ENCODE data around the gene S100A3. TPM values are rescaled to one million over a fixed set of nuclear protein-coding genes. Genes with fewer than 3 reads are reported as not detected.

Gene S100A3
- total and polyA plus RNA-seq, 2 experiments from 2014 or later: 0.42 TPM; not detected in 1

- no peak for DNase-seq (ENCODE audit: low read depth in 1 of 2, low spot score in 1 of 2)
- TF ChIP-seq CTCF (IDR thresholded peaks at IDR 0.05; ENCODE audit: low read depth, low read length): no peak
- Histone ChIP-seq H3K27me3 (no peaks in the 10 kb centered on the region), H3K27ac (no peak overlapping the region), H3K9me3 (ENCODE audit: low read depth) (no peaks in the 10 kb centered on the region), H3K36me3 (no peaks in the 10 kb centered on the region), H3K4me3 (no peak overlapping the region), H3K4me1 (ENCODE audit: low read depth) (peaks cover 11% of the 10 kb centered on the region)
Measured at GRCh38 chr1:153536671-153537375, 12.2 kb downstream of the S100A3 start.

- DNase-seq (ENCODE audit: low read depth in 1 of 2, low spot score in 1 of 2): peak; percentile 32 to 90
- Histone ChIP-seq H3K27me3 (no peaks in the 10 kb centered on the region), H3K4me1 (ENCODE audit: low read depth) (peaks cover 11% of the 10 kb centered on the region), H3K9me3 (ENCODE audit: low read depth) (no peaks in the 10 kb centered on the region), H3K36me3 (no peaks in the 10 kb centered on the region), H3K27ac (no peak overlapping the region), H3K4me3 (peak overlapping the region; percentile 17)
- TF ChIP-seq CTCF (IDR thresholded peaks at IDR 0.05; ENCODE audit: low read depth, low read length): no peak
Measured at GRCh38 chr1:153536012-153536670, 12.9 kb downstream of the S100A3 start.

GRCh38 chr1:153535242-153536011 lies 13.6 kb downstream of the S100A3 start, which contains the start of gene S100A6:
S100A6 (minus strand) TSS chr1:153535991; CDS start chr1:153535339, 652 bp downstream.
- Histone ChIP-seq H3K27ac (no peak within 1 kb of the TSS), H3K4me3 (peak within 1 kb of the TSS; percentile 17)
- DNase-seq (ENCODE audit: low read depth in 1 of 2, low spot score in 1 of 2): peak in 1 of 2 donors; percentile 37

GRCh38 chr1:153534925-153535241 lies 14.2 kb downstream of the S100A3 start:
- Histone ChIP-seq H3K4me3 (no peak overlapping the region), H3K27ac (no peak overlapping the region), H3K4me1 (ENCODE audit: low read depth) (peaks cover 11% of the 10 kb centered on the region), H3K36me3 (no peaks in the 10 kb centered on the region), H3K27me3 (no peaks in the 10 kb centered on the region), H3K9me3 (ENCODE audit: low read depth) (no peaks in the 10 kb centered on the region)
- no peak for TF ChIP-seq CTCF (IDR thresholded peaks at IDR 0.05; ENCODE audit: low read depth, low read length)
- DNase-seq (ENCODE audit: low read depth in 1 of 2, low spot score in 1 of 2): no peak

More at GRCh38 chr1:153535242-153536011, 13.6 kb downstream of the S100A3 start, which contains the start of gene S100A6:
- Histone ChIP-seq H3K36me3 (no peaks in the 10 kb centered on the region), H3K27me3 (no peaks in the 10 kb centered on the region), H3K9me3 (ENCODE audit: low read depth) (no peaks in the 10 kb centered on the region), H3K4me1 (ENCODE audit: low read depth) (peaks cover 11% of the 10 kb centered on the region)
- TF ChIP-seq CTCF (IDR thresholded peaks at IDR 0.05; ENCODE audit: low read depth, low read length): no peak

- peaks cover 11% of the 10 kb centered on the region for H3K4me1 ChIP-seq (ENCODE audit: low read depth)
- no peaks in the 10 kb centered on the region for H3K27me3 ChIP-seq
- no peak overlapping the region for H3K4me3 ChIP-seq
- TF ChIP-seq CTCF (IDR thresholded peaks at IDR 0.05; ENCODE audit: low read depth, low read length): no peak
- no peaks in the 10 kb centered on the region for H3K36me3 ChIP-seq
- DNase-seq (ENCODE audit: low read depth in 1 of 2, low spot score in 1 of 2): no peak
- no peak overlapping the region for H3K27ac ChIP-seq
- no peaks in the 10 kb centered on the region for H3K9me3 ChIP-seq (ENCODE audit: low read depth)
Measured at GRCh38 chr1:153534226-153534924, 14.7 kb downstream of the S100A3 start.
